Measurements from ENCODE around the gene IQCE. TPM values are rescaled to one million over a fixed set of nuclear protein-coding genes. Genes with fewer than 3 reads are reported as not detected.
A peak's percentile ranks its signal among the peaks of the same experiment; 100 is the strongest.

Gene IQCE
- total and polyA plus RNA-seq, 8 donors: 14.7 to 25.1 (median 19.1) TPM

- Histone ChIP-seq H3K36me3 (no peaks in the 10 kb centered on the region), H3K27me3 (peaks cover 0 to 10% of the 10 kb centered on the region in 2 donors), H3K9me3 (no peaks in the 10 kb centered on the region), H3K4me1 (peaks cover 44 to 84% of the 10 kb centered on the region in 2 donors), H3K27ac (peak overlapping the region; percentile 77 to 88), H3K4me3 (peak overlapping the region in 1 of 2 donors; percentile 85)
- no peak for ATAC-seq
- no peak for TF ChIP-seq CTCF (IDR thresholded peaks at IDR 0.05)
- DNase-seq: no peak
- intact Hi-C loops (cut with DNase I): no loop called here
These were observed 75.7 kb downstream of the IQCE start for GRCh38 chr7:2634267-2635145.

- Histone ChIP-seq H3K4me1 (peaks cover 48 to 91% of the 10 kb centered on the region in 2 donors), H3K9me3 (no peaks in the 10 kb centered on the region), H3K36me3 (no peaks in the 10 kb centered on the region), H3K4me3 (no peak overlapping the region), H3K27me3 (peaks cover 0 to 10% of the 10 kb centered on the region in 2 donors), H3K27ac (no peak overlapping the region)
- no peak for DNase-seq
- no peak for ATAC-seq
- TF ChIP-seq CTCF (IDR thresholded peaks at IDR 0.05): no peak
- intact Hi-C loops (cut with DNase I): no loop called here
These were observed 76.4 kb downstream of the IQCE start for GRCh38 chr7:2635148-2635668.

- ATAC-seq: no peak
- Histone ChIP-seq H3K27me3 (peaks cover 0 to 10% of the 10 kb centered on the region in 2 donors), H3K9me3 (no peaks in the 10 kb centered on the region), H3K27ac (peak overlapping the region in 1 of 2 donors; percentile 62), H3K4me1 (peaks cover 56 to 93% of the 10 kb centered on the region in 2 donors), H3K36me3 (no peaks in the 10 kb centered on the region), H3K4me3 (no peak overlapping the region)
- intact Hi-C loops (cut with DNase I): no loop called here
- DNase-seq: peak in 2 of 4 donors; percentile 74 to 80
- TF ChIP-seq CTCF (IDR thresholded peaks at IDR 0.05): no peak
These were observed 77.3 kb downstream of the IQCE start for GRCh38 chr7:2635810-2636701.

- Histone ChIP-seq H3K27me3 (peaks cover 0 to 10% of the 10 kb centered on the region in 2 donors), H3K9me3 (no peaks in the 10 kb centered on the region), H3K4me3 (no peak overlapping the region), H3K36me3 (no peaks in the 10 kb centered on the region), H3K27ac (peak overlapping the region; percentile 62 to 70), H3K4me1 (peaks cover 62 to 99% of the 10 kb centered on the region in 2 donors)
- intact Hi-C loops (cut with DNase I): no loop called here
- DNase-seq (peak in 1 of 4 donors; percentile 76), ATAC-seq (no peak)
- no peak for TF ChIP-seq CTCF (IDR thresholded peaks at IDR 0.05)
These were observed 78.3 kb downstream of the IQCE start for GRCh38 chr7:2637066-2637471.

Data from left lung (tissue), 10 donors.